Non-pigmented ciliary epithelial cell (primary cell): ENCODE measurements around the gene IL31.
"Not testable (repeated sequence)": the region's sequence is repeated elsewhere in the genome, so short reads cannot be mapped to it uniquely, and the experiment has no call there.

ENCODE experiments used
- DNase-seq: peaks from one replicate; pipeline ENCODE4 v3.0.0-alpha.2; 2010; ENCODE audit warnings: low read depth

The IL31 gene

GRCh38 chr12:122190842-122191668 is 17.0 kb upstream of the IL31 start:
- no peak for DNase-seq

DNA sequence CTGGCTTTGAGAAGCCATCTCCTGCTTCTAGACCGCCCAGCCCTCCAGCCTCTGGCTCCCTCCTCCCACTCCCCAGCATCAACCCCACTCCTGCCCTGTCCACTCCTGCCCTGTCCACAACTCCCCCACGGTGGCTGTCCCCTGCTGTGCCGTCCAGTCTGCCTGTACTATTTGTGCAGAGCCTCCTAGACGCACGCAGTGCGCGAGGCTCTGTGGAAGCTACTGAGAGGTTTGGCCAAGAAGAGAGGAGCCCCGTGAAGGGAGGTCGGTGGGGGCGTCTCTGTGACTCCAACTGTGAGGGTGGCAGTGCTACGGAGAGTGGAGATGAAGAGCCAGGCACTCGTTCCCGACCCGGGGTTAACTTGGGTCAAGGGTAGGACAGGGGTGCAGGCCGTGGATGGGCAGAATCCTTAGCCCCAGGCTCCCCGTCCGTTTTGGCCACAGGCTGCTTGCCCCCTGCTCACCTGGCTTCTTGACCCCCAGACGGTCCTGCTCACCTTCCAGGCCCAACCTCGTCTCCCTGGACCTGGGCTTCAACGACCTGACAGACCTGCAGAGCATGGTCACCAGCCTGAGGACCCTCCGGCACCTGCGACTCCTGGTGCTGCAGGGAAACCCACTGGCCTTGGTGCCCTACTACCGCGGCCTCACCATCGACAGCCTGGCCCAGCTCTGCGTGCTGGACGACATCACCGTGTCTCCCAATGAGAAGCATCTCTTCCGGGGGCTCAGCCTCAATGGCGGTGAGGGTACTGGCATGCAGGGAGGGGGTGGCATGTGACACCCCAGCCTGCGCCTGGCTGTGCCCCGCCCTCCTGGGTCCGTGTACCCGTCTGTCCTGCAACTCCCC is 15.8 kb upstream of the IL31 start:
- DNase-seq: no peak

GRCh38 chr12:122187466-122187865 is 13.4 kb upstream of the IL31 start:
- no peak for DNase-seq

GRCh38 chr12:122185494-122186082 is 11.6 kb upstream of the IL31 start:
- DNase-seq: no peak

GRCh38 chr12:122185079-122185478 is 11.1 kb upstream of the IL31 start:
- no peak for DNase-seq

DNA sequence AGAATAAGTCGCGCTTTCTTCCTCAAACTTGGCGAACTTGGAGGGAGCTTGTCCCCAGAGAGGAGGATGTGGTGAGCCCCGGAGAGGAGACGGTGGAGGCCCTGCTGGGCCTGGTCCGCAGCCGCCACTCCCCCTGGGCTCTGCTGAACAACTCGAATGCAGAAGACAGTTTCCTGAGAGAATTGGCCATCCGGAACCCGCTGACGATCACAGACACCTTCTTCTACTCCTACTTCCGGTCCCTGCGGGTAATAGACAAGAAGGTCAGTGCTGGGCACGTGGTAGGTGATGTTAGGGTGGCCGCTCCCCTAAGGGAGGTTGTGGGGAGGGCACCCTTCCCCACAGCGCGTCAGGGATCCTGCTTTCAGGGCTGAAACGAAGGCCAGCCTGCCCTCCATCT is 10.5 kb upstream of the IL31 start:
- no peak for DNase-seq

DNA sequence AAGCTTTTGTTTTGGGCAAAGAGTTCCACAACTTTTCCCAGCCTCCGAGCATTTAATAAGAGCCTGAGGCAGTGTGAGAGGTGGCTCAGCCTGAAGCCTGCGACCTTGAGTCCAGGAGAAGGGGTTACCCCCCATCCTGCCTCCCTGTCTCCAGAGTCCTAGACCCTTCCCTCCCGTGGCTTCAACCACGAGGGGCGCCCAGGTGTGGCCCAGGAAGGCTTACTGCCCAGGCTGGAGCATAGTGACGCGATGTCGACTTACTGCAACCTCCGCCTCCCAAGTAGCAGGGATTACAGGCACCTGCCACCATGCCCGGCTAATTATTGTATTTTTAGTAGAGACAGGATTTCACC is 9.5 kb upstream of the IL31 start:
- no peak for DNase-seq

DNA sequence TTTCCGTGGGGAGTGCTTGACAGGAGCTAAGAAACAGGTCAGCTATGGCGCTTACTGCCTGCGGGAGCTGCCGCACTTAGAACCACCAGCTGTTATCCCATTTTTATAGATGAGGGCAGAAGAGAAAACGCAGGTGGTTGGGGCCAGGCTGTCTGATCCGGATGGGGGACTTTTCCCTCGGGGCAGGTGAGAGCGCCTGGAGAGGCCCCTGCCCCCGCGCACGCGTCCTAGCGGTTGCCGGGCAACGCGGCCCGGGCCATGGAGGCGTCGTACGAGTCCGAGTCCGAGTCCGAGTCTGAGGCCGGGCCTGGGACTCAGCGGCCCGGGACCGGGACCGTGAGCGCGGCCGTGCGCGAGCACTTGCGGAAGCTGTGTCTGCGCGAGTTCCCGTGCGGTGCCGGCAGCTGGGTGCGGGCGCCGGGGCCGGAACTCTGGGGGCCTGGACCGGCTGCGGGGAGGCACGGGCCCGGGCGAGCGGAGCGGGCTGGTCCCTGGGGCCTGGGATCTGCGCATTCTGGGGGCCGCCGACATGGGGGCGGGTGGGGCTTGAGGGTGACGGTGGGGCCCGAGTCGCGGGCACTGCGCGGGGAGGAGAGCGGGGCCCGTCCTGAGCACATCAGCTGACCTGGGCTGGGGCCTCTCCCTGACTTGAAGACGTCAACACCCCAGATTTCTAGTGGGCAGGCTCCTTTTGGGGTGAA is 9.0 kb upstream of the IL31 start, which contains the start of gene LRRC43:
TSS of gene LRRC43 (plus strand) at position 237 of the 701 bp plus-strand sequence. CDS start at position 259, 22 bp downstream.
- DNase-seq: no peak

GRCh38 chr12:122176473-122176872 is 2.5 kb upstream of the IL31 start:
- DNase-seq: not testable (repeated sequence)

DNA sequence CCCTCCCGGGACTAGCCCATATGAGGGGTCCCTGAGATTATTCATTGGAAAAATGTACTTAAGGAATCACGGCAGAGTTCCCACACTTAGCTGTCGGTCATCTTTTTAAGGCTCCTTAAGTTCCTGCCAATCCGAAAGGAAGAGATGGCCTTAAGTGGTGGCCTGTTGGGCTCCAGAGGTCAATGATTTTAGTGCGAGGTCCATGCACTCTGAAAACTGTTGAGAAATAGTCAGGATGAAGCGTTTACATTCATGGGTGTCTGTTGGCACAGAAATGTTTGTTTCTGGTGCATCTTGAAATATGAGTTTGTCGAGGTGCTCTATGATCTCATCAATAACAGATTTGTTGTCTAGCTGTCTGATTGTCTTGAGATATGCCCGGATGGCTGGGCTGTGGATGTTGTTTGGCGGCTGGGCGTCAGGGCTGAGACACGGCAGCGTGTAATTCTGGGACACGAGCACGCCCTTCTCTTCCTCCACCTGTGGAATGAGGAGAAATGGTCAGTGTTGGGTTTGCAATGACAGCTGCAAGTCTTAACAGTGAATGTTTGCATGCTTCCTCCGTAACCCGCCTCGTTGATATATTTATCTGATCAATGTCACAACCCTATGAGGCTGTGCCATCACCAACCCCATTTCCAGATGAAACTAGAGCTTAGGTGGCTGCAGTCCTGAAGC is 1.6 kb downstream of the IL31 start:
- DNase-seq: no peak

DNA sequence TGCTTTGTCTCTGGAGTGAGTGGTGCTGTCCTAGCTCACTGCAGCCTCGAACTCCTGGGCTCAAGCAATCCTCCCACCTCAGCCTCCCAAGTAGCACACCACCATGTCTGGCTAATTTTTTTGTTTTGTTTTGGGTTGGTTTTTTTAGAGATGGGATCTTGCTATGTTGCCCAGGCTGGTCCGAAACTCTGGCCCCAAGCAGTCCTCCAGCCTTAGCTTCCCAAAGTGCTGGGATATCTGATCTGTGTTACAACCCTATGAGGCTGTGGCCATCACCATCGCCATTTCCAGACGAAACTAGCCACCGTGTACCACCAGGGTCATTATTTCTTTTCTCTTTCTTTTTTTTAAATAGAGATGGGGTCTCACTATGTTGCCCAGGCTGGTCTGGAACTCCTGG is 2.6 kb downstream of the IL31 start:
- no peak for DNase-seq

DNA sequence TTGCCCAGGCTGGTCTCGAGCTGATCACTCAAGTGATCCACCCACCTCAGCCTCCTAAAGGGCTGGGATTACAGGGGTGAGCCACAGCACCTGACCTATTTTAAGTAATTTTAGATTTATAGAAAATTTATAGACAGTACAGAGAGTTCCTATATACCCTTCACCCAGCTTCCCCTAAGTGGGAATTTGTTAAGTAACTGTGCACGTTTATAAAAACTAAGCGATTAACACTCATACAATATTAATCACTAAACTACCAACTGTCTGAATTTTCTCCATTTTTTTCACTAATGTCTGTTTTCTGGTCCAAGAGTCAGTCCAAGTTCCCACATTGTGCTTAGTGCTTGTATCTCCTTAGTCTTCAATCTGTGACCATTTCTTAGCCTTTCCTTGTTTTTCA is 5.5 kb downstream of the IL31 start:
- no peak for DNase-seq

- DNase-seq: no peak
Observed at GRCh38 chr12:122167356-122167925, 6.6 kb downstream of the IL31 start.

GRCh38 chr12:122166422-122167349 is 7.3 kb downstream of the IL31 start:
- no peak for DNase-seq

- DNase-seq: no peak
Observed at GRCh38 chr12:122162976-122163375, 11.0 kb downstream of the IL31 start.

DNA sequence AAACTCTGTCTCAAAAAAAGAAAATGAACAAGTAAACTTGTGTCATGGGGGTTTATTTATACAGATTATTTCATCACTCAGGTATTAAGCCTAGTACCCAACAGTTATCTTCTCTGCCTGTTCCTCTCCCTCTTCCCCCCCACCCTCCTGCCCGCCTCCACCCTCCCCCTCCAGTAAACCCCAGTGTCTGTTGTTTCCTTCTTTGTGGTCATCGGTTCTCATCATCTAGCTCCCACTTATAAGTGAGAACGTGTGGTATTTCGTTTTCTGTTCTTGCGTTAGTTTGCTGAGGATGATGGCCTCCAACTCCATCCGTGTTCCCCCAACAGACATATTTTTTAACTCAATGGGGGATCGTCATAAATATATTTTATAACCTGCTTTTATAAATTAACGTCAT is 12.3 kb downstream of the IL31 start:
- no peak for DNase-seq

DNA sequence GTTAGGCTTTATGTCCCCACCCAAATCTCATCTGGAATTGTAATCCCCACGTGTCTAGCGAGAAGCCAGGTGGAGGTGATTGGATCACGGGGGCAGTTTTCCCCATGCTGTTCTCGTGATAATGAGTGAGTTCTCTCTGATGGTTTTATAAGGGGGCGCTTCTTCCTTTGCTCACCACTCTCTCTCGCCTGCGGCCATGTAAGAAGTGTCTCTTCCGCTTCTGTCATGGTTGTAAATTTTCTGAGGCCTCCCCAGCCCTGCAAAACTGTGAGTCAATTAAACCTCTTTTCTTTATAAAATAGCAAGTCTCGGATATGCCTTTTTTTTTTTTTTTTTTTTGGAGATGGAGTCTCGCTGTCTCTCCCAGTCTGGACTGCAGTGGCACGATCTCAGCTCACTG is 13.3 kb downstream of the IL31 start:
- DNase-seq: no peak

DNA sequence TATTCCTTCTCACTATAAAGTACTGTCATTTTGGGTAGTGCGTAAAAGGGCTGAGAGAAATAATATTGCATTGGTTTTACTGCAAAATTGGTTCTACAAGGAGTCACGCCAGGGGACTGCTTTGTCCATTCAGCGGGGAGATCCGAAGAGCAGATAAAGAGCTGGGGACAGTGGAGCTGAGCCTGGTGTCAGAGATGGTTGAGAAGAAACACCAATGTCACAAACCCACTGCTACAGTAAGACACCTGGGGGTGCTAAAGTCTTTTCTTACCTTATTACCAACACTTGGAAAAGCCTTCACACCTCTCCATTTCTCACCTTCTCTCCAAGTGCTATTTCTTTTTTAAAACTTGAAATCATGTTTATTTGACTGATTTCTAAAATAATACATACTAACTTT is 14.1 kb downstream of the IL31 start:
- no peak for DNase-seq

- DNase-seq: no peak
Observed at GRCh38 chr12:122158700-122159285, 15.2 kb downstream of the IL31 start.

DNA sequence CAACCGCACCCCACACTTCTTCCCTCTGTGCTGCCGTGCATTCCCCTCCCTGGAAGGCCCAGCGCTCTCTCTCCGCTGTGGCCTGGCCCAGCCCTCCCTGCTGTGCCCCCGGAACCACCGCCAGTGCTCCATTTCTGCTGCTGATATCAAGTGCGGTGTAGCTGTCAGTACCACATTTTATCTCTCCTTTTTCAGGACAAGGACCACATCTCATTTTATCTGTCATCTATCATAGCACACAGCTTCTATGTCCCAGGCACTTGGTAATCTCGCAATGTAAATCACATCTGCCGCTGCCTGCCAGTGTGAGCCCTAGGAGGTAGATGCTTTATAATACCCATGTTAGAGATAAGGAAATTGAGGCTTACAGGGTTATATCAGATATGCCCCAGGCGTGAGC is 18.3 kb downstream of the IL31 start:
- no peak for DNase-seq
